ENCODE measurements around the gene SEMA5B.

Gene SEMA5B

DNA sequence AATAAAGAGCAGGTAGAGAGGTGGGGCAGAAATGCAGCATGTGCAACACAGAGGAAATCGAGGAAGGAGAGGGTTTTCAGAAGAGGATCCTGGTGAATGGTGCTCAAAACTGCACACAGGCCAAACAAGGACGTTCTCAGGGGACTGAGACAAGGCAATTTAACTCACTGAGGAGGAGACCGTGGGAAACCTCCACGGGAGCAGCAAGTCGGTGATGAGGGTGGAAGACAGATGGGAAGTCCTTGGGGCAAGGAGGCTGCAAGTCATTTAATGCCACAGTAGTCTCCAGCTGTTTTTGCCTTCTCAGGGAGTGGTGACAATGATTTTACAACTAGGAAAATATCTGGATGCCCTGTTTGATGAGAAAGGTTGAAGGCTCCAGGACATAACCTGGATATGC is 27.8 kb upstream of the SEMA5B start:
- no peak for DNase-seq

DNA sequence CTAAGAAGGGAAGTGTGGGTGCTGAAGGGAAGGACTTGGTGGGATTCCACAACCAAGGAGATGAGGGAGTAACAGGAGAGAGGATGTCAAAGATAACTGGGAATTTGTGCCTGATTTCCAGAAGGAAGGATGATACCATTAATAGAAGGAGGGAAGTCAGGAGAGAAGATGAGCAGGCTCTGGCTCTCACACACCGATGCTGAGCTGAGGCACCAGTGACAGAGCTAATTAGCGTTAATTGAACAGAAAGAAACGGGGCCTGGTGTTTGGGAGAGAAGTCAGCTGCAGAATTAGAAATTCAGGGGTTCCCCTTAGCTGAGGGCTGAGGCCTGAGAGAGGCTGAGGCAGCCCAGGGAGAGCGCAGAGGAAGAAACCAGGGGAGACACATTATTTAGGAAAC is 27.4 kb upstream of the SEMA5B start:
- no peak for DNase-seq

- no peak for DNase-seq
These were observed 26.7 kb upstream of the SEMA5B start for GRCh38 chr3:123054109-123054778.

- DNase-seq = no peak
These were observed 25.5 kb upstream of the SEMA5B start for GRCh38 chr3:123053107-123053506.

DNA sequence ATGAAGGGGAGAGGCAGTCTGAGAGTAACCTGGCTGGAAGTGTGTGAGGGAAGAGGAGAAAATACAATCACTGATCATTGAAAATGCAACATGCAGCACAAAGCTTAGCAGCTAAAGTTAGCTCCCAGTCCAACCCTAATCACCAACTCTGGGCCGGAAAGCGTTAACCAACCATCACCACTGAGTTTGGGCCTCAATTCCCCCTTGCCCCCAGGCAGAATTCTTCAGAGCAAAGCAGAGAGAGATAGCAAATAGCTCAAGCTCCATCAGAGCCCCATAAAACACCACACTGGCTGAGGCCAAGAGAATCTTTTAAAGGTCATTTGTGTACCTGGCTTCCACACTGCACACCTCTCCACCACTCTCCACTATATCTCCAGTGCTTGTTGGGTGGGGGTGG is 23.1 kb upstream of the SEMA5B start:
- DNase-seq = no peak

DNA sequence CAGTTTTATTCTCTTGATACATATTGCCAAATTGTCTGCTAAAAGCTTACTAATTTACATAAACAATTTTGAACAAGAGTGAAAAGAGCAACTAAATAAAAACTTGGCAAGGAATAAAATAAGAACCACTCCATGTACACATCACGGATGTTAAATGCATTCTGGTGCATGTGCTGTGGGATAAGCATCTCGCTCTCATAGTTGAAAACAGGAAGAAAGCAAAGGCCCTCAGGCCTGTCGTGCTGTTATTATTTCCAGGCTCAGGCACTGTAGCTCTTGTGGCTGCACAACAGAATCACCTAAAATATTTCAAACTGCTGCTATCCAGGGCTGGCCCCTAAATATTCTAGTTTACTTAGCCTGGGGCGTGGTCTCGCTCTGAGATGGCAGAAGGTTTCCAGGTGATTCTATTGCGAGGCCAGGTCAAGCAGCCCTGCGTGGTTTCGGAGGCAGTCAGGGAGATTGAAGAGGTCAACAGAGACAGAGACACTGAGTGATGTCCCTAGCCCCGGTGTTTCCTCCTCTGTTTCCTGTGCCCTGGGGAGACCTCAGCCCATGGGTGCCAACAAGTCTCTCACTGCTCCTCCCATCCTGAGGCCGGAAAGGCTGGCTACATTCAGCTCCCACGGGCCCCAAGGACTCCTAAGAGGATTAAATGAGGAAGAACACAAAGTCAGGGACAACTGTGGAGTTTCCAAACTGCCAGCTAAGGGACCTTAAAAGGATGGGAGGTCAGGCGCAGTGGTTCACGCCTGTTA is 21.1 kb upstream of the SEMA5B start:
- no peak for DNase-seq

- DNase-seq = no peak
These were observed 19.4 kb upstream of the SEMA5B start for GRCh38 chr3:123047062-123047319.

- DNase-seq = no peak
These were observed 18.9 kb upstream of the SEMA5B start for GRCh38 chr3:123046262-123047061.

- no peak for DNase-seq
These were observed 17.6 kb upstream of the SEMA5B start for GRCh38 chr3:123044981-123045763.

DNA sequence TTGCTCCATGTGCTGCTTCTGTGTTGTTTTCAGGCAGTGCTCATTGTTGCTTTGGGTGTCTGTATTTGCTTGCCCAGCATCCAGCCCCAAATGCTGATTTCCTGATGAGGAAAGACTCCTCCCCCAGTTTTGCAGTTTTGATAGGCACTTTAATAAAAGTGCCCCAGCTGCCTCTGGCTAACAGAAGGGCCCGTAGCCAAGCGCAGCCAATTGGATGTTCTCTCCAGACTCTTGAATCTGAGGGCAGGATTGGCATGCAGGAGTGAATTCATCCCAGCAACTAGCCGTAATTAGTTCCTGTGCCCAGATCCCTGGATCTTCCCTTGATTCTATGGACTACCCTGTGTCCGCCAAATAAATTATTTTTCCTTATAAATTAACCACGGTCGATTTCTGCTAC is 14.8 kb upstream of the SEMA5B start:
- DNase-seq = no peak

DNA sequence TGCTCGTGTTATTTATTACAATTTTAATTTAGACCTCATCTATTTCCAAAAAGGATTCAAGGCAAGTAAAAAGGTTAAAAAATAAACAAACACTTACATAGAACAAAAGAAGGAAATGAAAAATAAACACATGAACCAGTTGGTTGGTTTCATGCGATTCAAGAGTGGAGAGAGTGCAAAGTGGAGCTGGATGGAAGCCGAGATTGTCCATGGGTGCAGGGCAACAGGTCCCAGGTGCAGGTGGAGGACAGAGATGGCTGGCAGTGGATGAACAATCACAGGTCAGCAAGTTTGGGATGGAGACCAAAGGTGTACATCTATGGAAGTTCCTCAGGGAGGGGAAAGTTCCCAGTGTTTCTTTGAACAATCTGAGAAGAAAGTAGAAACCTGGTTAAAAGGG is 11.6 kb upstream of the SEMA5B start:
- DNase-seq = no peak

DNA sequence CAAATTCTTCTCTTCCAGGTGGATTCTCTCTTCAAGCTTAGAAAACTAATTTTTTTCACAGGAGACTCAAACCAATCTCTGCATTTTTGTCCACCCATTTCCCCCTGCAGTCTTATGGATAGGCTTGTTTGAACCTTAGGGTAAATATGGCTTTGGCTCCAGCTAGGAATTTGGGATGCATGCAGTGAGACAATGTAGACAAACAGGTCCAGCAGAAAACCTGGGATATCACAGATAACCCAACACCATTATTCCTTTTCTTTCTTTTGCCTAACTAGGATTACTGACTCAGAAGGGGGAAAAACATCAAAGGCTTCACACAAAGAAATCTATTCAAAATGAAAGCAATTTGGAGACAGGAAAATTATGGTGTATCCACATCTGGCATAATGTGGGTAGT is 11.2 kb upstream of the SEMA5B start:
- no peak for DNase-seq

- DNase-seq = no peak
These were observed 9.4 kb upstream of the SEMA5B start for GRCh38 chr3:123037015-123037375.

GRCh38 chr3:123036352-123037014 is 8.9 kb upstream of the SEMA5B start:
- DNase-seq = no peak

DNA sequence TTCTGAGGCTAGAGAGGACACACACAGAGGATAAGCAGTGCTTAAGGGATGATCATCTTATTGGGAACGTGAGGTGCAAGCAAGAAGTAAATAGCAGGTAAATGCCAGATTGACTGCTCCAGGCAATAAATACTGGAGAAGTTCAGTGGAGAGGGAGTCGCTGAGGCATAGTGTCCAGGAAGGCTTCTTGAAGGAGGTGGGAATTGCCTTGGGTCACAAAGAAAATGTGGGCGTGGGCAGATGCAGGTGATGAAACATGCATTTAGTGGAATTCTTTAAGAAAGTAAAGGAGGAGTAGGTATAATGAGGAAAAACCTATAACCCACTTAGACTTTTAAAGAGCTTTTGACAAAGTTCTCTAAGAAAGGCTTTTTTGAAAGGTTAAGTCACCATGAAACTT is 7.4 kb upstream of the SEMA5B start:
- DNase-seq = no peak

GRCh38 chr3:123034120-123034519 is 6.6 kb upstream of the SEMA5B start:
- DNase-seq = no peak

GRCh38 chr3:123032057-123032456 is 4.5 kb upstream of the SEMA5B start:
- DNase-seq = no peak

DNA sequence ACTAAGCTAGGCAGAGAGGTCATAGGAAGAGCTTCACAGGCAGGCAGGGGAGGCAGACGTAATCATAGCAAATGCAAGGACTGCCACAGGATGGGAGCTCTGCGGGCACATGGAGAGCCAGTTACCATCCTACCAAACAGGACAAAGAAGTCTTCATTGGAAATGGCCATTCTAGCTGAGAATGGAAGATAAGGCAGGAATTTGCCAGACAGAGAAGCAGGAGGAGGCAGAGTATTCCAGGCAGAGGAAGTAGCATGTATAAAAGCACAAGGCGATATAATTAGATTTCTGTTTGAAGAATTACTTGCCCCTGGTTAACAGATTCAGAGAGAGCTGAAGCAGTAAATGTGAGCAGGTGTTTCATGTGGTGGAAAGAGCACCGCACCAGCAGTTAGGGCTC is 3.5 kb upstream of the SEMA5B start:
- DNase-seq = no peak

DNA sequence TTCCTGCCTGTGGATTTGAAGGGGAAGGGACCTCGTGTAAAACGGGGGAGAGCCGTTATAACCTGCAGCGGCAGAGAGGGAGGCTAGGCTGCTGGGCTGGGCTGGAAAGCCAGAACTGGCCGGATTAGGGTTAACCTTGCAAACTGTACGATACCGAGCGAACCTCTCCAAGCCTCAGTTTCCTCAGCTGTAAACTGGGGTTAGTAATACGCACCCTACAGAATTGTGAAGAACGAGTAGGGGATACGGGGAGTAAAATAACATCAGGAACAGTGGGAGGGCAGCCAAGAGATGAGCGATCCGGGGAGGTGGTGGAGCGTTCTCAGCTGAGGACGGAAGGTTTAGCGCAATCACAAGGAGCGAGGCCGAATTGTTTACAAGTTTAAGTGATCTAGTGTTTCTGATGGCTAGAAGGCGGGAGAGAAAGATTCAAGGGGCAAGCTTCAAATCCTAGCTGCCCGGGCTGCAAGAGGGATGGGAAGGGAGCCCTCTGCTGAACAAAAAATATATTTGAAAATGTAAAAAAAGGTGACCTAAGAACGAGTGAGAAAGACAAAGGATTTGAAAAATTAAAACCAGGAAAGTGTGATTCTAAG is 768 bp upstream of the SEMA5B start:
- peak; percentile 35 for DNase-seq

GRCh38 chr3:123026565-123027291 is 835 bp downstream of the SEMA5B start:
- no peak for DNase-seq

GRCh38 chr3:123025642-123026521 is 1.7 kb downstream of the SEMA5B start:
- no peak for DNase-seq
